Measurements from ENCODE around the gene MTR.

DNA sequence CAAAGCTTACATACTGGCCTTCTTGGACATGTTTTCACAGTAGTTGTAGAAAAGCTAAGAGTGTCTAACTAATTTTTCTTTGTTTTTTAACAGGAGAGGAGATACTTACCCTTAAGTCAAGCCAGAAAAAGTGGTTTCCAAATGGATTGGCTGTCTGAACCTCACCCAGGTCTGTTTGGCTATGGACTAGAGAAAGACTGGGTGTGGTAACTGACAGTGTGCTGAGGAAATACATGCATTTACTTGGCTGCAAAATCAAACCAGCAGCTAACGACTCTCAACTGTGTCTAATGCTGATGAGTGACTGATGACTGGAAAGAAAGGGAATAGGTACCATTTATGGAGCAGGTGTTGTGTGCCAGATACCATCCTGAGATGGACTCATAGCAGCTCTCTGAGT, 91.1 kb downstream of the MTR start:
- no peak for TF ChIP-seq FOSL1 (IDR thresholded peaks at IDR 0.05; ENCODE audit: low read depth)
- TF ChIP-seq, protein P1, sequence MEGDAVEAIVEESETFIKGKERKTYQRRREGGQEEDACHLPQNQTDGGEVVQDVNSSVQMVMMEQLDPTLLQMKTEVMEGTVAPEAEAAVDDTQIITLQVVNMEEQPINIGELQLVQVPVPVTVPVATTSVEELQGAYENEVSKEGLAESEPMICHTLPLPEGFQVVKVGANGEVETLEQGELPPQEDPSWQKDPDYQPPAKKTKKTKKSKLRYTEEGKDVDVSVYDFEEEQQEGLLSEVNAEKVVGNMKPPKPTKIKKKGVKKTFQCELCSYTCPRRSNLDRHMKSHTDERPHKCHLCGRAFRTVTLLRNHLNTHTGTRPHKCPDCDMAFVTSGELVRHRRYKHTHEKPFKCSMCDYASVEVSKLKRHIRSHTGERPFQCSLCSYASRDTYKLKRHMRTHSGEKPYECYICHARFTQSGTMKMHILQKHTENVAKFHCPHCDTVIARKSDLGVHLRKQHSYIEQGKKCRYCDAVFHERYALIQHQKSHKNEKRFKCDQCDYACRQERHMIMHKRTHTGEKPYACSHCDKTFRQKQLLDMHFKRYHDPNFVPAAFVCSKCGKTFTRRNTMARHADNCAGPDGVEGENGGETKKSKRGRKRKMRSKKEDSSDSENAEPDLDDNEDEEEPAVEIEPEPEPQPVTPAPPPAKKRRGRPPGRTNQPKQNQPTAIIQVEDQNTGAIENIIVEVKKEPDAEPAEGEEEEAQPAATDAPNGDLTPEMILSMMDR (IDR thresholded peaks at IDR 0.05 in 2 of 3, conservative IDR thresholded peaks at IDR 0.05 in 1 of 3; ENCODE audit: borderline replicate concordance in 1 of 3, insufficient read depth in 1 of 3, low read depth in 2 of 3, low read length in 2 of 3) = no peak
- TF ChIP-seq POLR2AphosphoS5 (IDR thresholded peaks at IDR 0.05; ENCODE audit: low read depth, low read length) = no peak
- TF ChIP-seq, protein P2, sequence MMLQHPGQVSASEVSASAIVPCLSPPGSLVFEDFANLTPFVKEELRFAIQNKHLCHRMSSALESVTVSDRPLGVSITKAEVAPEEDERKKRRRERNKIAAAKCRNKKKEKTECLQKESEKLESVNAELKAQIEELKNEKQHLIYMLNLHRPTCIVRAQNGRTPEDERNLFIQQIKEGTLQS (IDR thresholded peaks at IDR 0.05) = no peak
- no peak for TF ChIP-seq EZH2phosphoT487 (IDR thresholded peaks at IDR 0.05; ENCODE audit: borderline replicate concordance)
- TF ChIP-seq SP1 (IDR thresholded peaks at IDR 0.05; ENCODE audit: low read depth) = no peak
- TF ChIP-seq ELF1 (IDR thresholded peaks at IDR 0.05; ENCODE audit: borderline replicate concordance, low read depth) = no peak
- no peak for TF ChIP-seq ZFX (IDR thresholded peaks at IDR 0.05)
- no peak for TF ChIP-seq JUND (IDR thresholded peaks at IDR 0.05)

Measured in HCT116 (cell line).